ENCODE results near the gene NCBP2L. TPM values are rescaled to one million over a fixed set of nuclear protein-coding genes. Genes with fewer than 3 reads are reported as not detected.

Gene NCBP2L
- polyA plus RNA-seq, 3 donors: not detected

DNA sequence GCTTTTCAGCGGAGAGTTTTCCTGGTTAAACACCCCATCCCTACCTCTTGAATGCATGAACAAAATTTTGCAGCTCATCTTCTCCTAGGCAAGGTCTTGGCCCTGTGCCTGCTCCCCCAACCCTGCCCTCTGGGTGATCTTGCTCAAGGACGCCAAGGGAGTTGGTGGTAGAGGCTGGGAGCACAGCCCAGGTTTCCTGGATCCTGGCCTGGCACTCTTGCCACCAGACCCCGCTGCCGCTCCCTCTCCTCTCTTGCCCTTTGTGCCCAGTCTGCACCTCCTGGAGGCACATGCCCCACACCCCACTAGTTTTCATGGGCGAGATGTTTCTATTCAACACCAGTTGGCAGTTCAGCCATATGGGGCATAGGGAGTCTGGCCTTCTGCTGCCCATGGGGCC lies 39.3 kb upstream of the NCBP2L start:
- no peak overlapping the region for H3K4me3 Mint-ChIP-seq
- TF ChIP-seq, protein P1, sequence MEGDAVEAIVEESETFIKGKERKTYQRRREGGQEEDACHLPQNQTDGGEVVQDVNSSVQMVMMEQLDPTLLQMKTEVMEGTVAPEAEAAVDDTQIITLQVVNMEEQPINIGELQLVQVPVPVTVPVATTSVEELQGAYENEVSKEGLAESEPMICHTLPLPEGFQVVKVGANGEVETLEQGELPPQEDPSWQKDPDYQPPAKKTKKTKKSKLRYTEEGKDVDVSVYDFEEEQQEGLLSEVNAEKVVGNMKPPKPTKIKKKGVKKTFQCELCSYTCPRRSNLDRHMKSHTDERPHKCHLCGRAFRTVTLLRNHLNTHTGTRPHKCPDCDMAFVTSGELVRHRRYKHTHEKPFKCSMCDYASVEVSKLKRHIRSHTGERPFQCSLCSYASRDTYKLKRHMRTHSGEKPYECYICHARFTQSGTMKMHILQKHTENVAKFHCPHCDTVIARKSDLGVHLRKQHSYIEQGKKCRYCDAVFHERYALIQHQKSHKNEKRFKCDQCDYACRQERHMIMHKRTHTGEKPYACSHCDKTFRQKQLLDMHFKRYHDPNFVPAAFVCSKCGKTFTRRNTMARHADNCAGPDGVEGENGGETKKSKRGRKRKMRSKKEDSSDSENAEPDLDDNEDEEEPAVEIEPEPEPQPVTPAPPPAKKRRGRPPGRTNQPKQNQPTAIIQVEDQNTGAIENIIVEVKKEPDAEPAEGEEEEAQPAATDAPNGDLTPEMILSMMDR (IDR thresholded peaks at IDR 0.05): no peak

DNA sequence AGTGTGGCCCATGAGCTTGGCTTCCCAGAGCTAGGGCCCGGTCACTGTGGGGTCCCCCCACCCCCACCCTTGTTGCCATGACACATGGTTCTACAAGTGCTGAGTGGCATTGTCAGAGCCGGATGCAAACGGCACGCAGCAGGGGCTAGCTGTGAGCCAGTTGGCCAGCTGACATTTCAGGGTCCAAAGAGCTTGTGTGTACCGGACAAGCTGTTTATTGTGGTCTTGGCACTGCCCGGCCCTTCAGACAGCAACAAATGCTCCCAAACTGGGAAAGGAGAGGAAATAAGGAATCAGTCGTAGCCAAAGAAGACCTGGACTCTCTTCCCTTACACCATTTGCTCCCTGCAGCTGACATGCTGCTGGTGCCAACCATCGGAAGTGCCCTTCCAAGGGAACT lies 38.8 kb upstream of the NCBP2L start:
- no peaks in the 10 kb centered on the region for H3K36me3 ChIP-seq (replicated peaks in 1 of 2; ENCODE audit: control insufficient read depth in 1 of 2, insufficient read depth in 2 of 2, low read length in 2 of 2)
- no peak overlapping the region for H3K27ac ChIP-seq (ENCODE audit: low read depth in 1 of 2, low read length in 2 of 2)
- peaks cover 0 to 3% (median 0%) of the 10 kb centered on the region in 7 donors for H3K9me3 Mint-ChIP-seq
- no peak for DNase-seq
- peaks cover 9% of the 10 kb centered on the region in 2 donors for H3K4me1 ChIP-seq (ENCODE audit: control insufficient read depth in 1 of 2, insufficient read depth in 2 of 2, low read length in 2 of 2)
- H3K4me3 ChIP-seq (replicated peaks in 1 of 3; ENCODE audit: low read depth in 2 of 3, low read length in 3 of 3): no peak overlapping the region
- H3K9me3 ChIP-seq (replicated peaks in 1 of 2; ENCODE audit: control insufficient read depth in 1 of 2, insufficient read depth in 1 of 2, low read length in 2 of 2): no peaks in the 10 kb centered on the region
- H3K9ac ChIP-seq (ENCODE audit: insufficient read depth, low read length, poor library complexity, severe bottlenecking): no peak overlapping the region
- H3K27me3 Mint-ChIP-seq (ENCODE audit: low read depth in 3 of 3): peaks cover 5 to 17% (median 12%) of the 10 kb centered on the region in 3 donors
- intact Hi-C loops (cut with micrococcal nuclease): no loop called here
- H4K20me1 ChIP-seq (ENCODE audit: insufficient read depth, low read length): no peaks in the 10 kb centered on the region
- 100% methylated on average over 4 of the region's 8 CpGs for WGBS (ENCODE audit: insufficient coverage)
- H3K27me3 ChIP-seq (ENCODE audit: control insufficient read depth in 2 of 2, insufficient read depth in 2 of 2, low read length in 2 of 2): no peaks in the 10 kb centered on the region
- no peak overlapping the region for H3K4me2 ChIP-seq (replicated peaks; ENCODE audit: extremely low read depth, low read length, poor library complexity, severe bottlenecking)
- no peaks in the 10 kb centered on the region for H3K36me3 Mint-ChIP-seq
- peaks cover 15% of the 10 kb centered on the region for H3K4me1 Mint-ChIP-seq
- no peaks in the 10 kb centered on the region for H3K79me2 ChIP-seq (ENCODE audit: insufficient read depth, low read length)
- TF ChIP-seq, protein P1 (IDR thresholded peaks at IDR 0.05): no peak
- H3K4me3 Mint-ChIP-seq: no peak overlapping the region
- no peak overlapping the region for H3K27ac Mint-ChIP-seq
- no peak overlapping the region for H2AFZ ChIP-seq (ENCODE audit: insufficient read depth, low read depth, low read length, poor library complexity, severe bottlenecking)

More for the DNA sequence above, 39.3 kb upstream of the NCBP2L start:
- Histone ChIP-seq H3K9ac (ENCODE audit: insufficient read depth, low read length, poor library complexity, severe bottlenecking) (no peak overlapping the region), H3K36me3 (replicated peaks in 1 of 2; ENCODE audit: control insufficient read depth in 1 of 2, insufficient read depth in 2 of 2, low read length in 2 of 2) (no peaks in the 10 kb centered on the region), H3K27ac (ENCODE audit: low read depth in 1 of 2, low read length in 2 of 2) (no peak overlapping the region), H4K20me1 (ENCODE audit: insufficient read depth, low read length) (no peaks in the 10 kb centered on the region), H3K4me1 (ENCODE audit: control insufficient read depth in 1 of 2, insufficient read depth in 2 of 2, low read length in 2 of 2) (peaks cover 9% of the 10 kb centered on the region in 2 donors), H3K4me3 (replicated peaks in 1 of 3; ENCODE audit: low read depth in 2 of 3, low read length in 3 of 3) (no peak overlapping the region), H3K4me2 (replicated peaks; ENCODE audit: extremely low read depth, low read length, poor library complexity, severe bottlenecking) (no peak overlapping the region), H3K27me3 (ENCODE audit: control insufficient read depth in 2 of 2, insufficient read depth in 2 of 2, low read length in 2 of 2) (no peaks in the 10 kb centered on the region), H2AFZ (ENCODE audit: insufficient read depth, low read depth, low read length, poor library complexity, severe bottlenecking) (no peak overlapping the region), H3K79me2 (ENCODE audit: insufficient read depth, low read length) (no peaks in the 10 kb centered on the region), H3K9me3 (replicated peaks in 1 of 2; ENCODE audit: control insufficient read depth in 1 of 2, insufficient read depth in 1 of 2, low read length in 2 of 2) (no peaks in the 10 kb centered on the region)
- DNase-seq: no peak
- H3K27me3 Mint-ChIP-seq (ENCODE audit: low read depth in 3 of 3): peaks cover 5 to 17% (median 14%) of the 10 kb centered on the region in 3 donors
- peaks cover 0 to 3% (median 0%) of the 10 kb centered on the region in 7 donors for H3K9me3 Mint-ChIP-seq
- no peak overlapping the region for H3K27ac Mint-ChIP-seq
- intact Hi-C loops (cut with micrococcal nuclease): no loop called here
- WGBS (ENCODE audit: insufficient coverage): 100% methylated on average over 1 of the region's 5 CpGs
- peaks cover 15% of the 10 kb centered on the region for H3K4me1 Mint-ChIP-seq
- no peaks in the 10 kb centered on the region for H3K36me3 Mint-ChIP-seq

Data from CD14-positive monocyte (primary cell).